GM06990 (cell line): Measurements from ENCODE around the gene ASB14.

Experiments
- DNase-seq: peaks from one replicate; pipeline ENCODE4 v3.0.0-alpha.2; 2011; ENCODE audit not compliant: insufficient read length; ENCODE audit errors: extremely low read depth
- H3K27me3 ChIP-seq: replicated peaks from 2 replicates; pipeline ENCODE4 v1.6.0; 2011; ENCODE audit warnings: low read length; ENCODE audit not compliant: control insufficient read depth, insufficient read depth
- H3K36me3 ChIP-seq: 2 replicates; pipeline ENCODE4 v1.5.1; 2011; ENCODE audit warnings: low read length; ENCODE audit not compliant: control insufficient read depth, insufficient read depth
- H3K4me3 ChIP-seq: replicated peaks from 2 replicates; pipeline ENCODE4 v1.5.1; 2011; ENCODE audit warnings: low read depth, mild to moderate bottlenecking, control low read depth, low read length
- CTCF ChIP-seq: IDR thresholded peaks from 2 replicates; pipeline ENCODE4 v1.5.1; 2011; ENCODE audit warnings: low read length, control low read depth, mild to moderate bottlenecking, inconsistent platforms; ENCODE audit not compliant: insufficient read depth, poor library complexity, severe bottlenecking

The ASB14 gene

GRCh38 chr3:57227204-57227929, 65.1 kb downstream of the ASB14 start, which contains the start of gene APPL1:
Gene APPL1, plus strand, starts transcription at chr3:57227729. Its CDS starts 155 bp downstream, at chr3:57227884.
- no peak for TF ChIP-seq CTCF
- peak; percentile 96 for DNase-seq
- no peaks in the 10 kb centered on the region for H3K36me3 ChIP-seq
- peak within 1 kb of the TSS; percentile 92 for H3K4me3 ChIP-seq
- H3K27me3 ChIP-seq: no peaks in the 10 kb centered on the region

GRCh38 chr3:57226176-57226575, 66.3 kb downstream of the ASB14 start:
- H3K4me3 ChIP-seq: no peak overlapping the region
- no peaks in the 10 kb centered on the region for H3K36me3 ChIP-seq
- DNase-seq: no peak
- no peaks in the 10 kb centered on the region for H3K27me3 ChIP-seq
- TF ChIP-seq CTCF: no peak

GRCh38 chr3:57224856-57225255, 67.6 kb downstream of the ASB14 start:
- H3K36me3 ChIP-seq: no peaks in the 10 kb centered on the region
- no peak for DNase-seq
- TF ChIP-seq CTCF: no peak
- no peak overlapping the region for H3K4me3 ChIP-seq
- no peaks in the 10 kb centered on the region for H3K27me3 ChIP-seq

- H3K27me3 ChIP-seq: no peaks in the 10 kb centered on the region
- H3K36me3 ChIP-seq: no peaks in the 10 kb centered on the region
- no peak overlapping the region for H3K4me3 ChIP-seq
- TF ChIP-seq CTCF: no peak
- no peak for DNase-seq
Observed at GRCh38 chr3:57221883-57222282, 70.6 kb downstream of the ASB14 start.
